ENCODE data around the gene FBXO21. TPM values are rescaled to one million over a fixed set of nuclear protein-coding genes. Genes with fewer than 3 reads are reported as not detected.

FBXO21 gene
- total and polyA plus RNA-seq, 2 experiments from 2014 or later = 46.3 to 84.2 TPM

DNA sequence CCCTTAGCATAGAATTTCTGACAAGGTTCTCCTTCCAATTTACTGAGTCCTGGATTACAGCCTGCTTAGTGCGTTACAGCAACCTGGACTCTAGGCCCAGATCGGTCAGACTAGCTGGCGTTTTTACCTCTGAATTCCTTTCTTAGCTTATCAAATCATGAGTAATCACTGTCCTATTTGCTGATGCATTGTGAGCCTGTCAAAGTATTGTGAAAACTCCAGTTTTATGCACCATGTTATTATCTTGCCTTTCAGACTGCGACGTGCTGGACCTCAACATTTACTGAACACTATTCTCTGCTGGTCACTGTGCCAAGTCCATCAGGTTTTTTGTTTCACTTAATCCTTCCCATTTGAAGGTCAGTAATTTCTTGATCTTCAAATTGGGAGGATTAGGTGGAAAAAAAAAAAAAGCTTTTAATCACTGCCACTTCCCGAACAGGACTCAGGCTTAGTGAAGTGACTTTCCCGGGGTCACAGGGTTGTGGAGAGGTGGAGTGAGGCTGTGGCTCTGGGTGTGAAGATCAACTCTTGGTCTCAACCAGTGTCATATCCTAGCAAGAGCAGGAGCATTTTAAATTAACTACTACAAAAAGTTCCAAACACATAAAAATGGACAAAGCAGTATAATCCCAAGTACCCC is 31.2 kb downstream of the FBXO21 start:
- H3K4me3 Mint-ChIP-seq = no peak overlapping the region
- peaks cover 8% of the 10 kb centered on the region; the same call in 1 of the 2 replicates for H4K20me1 ChIP-seq (replicated peaks; ENCODE audit: insufficient read depth)
- H3K4me3 ChIP-seq = no peak overlapping the region
- H3K36me3 ChIP-seq (ENCODE audit: insufficient read depth) = peaks cover 23% of the 10 kb centered on the region
- no peaks in the 10 kb centered on the region; the same call in 1 of the 2 replicates for H3K79me2 ChIP-seq (replicated peaks; ENCODE audit: insufficient read depth)
- H3K27ac Mint-ChIP-seq = no peak overlapping the region
- 0 out of 2 replicates have a peak, but pooled peaks cover 7% of the 10 kb centered on the region for H3F3A ChIP-seq (replicated peaks; ENCODE audit: low read depth)
- H3K27ac ChIP-seq (ENCODE audit: low read depth) = no peak overlapping the region
- TF ChIP-seq, protein P1, sequence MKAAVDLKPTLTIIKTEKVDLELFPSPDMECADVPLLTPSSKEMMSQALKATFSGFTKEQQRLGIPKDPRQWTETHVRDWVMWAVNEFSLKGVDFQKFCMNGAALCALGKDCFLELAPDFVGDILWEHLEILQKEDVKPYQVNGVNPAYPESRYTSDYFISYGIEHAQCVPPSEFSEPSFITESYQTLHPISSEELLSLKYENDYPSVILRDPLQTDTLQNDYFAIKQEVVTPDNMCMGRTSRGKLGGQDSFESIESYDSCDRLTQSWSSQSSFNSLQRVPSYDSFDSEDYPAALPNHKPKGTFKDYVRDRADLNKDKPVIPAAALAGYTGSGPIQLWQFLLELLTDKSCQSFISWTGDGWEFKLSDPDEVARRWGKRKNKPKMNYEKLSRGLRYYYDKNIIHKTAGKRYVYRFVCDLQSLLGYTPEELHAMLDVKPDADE (IDR thresholded peaks at IDR 0.05) = no peak
- TF ChIP-seq EZH2phosphoT487 (IDR thresholded peaks at IDR 0.05; ENCODE audit: unreplicated experiment) = no peak
- no peak for TF ChIP-seq POLR2AphosphoS5 (IDR thresholded peaks at IDR 0.05; ENCODE audit: low read depth)
- TF ChIP-seq, protein P2, sequence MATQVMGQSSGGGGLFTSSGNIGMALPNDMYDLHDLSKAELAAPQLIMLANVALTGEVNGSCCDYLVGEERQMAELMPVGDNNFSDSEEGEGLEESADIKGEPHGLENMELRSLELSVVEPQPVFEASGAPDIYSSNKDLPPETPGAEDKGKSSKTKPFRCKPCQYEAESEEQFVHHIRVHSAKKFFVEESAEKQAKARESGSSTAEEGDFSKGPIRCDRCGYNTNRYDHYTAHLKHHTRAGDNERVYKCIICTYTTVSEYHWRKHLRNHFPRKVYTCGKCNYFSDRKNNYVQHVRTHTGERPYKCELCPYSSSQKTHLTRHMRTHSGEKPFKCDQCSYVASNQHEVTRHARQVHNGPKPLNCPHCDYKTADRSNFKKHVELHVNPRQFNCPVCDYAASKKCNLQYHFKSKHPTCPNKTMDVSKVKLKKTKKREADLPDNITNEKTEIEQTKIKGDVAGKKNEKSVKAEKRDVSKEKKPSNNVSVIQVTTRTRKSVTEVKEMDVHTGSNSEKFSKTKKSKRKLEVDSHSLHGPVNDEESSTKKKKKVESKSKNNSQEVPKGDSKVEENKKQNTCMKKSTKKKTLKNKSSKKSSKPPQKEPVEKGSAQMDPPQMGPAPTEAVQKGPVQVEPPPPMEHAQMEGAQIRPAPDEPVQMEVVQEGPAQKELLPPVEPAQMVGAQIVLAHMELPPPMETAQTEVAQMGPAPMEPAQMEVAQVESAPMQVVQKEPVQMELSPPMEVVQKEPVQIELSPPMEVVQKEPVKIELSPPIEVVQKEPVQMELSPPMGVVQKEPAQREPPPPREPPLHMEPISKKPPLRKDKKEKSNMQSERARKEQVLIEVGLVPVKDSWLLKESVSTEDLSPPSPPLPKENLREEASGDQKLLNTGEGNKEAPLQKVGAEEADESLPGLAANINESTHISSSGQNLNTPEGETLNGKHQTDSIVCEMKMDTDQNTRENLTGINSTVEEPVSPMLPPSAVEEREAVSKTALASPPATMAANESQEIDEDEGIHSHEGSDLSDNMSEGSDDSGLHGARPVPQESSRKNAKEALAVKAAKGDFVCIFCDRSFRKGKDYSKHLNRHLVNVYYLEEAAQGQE (IDR thresholded peaks at IDR 0.05; ENCODE audit: unreplicated experiment) = no peak
- no peak for TF ChIP-seq ZNF331 (CRISPR knock-in tag; IDR thresholded peaks at IDR 0.05; ENCODE audit: low read depth)
- no peak for TF ChIP-seq JUNB (IDR thresholded peaks at IDR 0.05; ENCODE audit: unreplicated experiment)
- ATAC-seq (no peak), DNase-seq (ENCODE audit: low spot score) (no peak)
- H3K4me2 ChIP-seq = no peak overlapping the region
- no peaks in the 10 kb centered on the region; the same call in 1 of the 3 replicates for H3K4me1 Mint-ChIP-seq
- H3K27me3 Mint-ChIP-seq (ENCODE audit: insufficient read depth, low read depth, poor library complexity) = peaks cover 12% of the 10 kb centered on the region
- no peaks in the 10 kb centered on the region for H3K9me2 ChIP-seq (ENCODE audit: insufficient read depth)
- H3K4me1 ChIP-seq (ENCODE audit: insufficient read depth) = no peaks in the 10 kb centered on the region
- peaks cover 87% of the 10 kb centered on the region for H3K36me3 Mint-ChIP-seq (ENCODE audit: low read depth)
- no peaks in the 10 kb centered on the region for H3K27me3 ChIP-seq (ENCODE audit: insufficient read depth)
- H3K9me3 Mint-ChIP-seq = no peaks in the 10 kb centered on the region; the same call in 2 of the 3 replicates
- no peak overlapping the region for H2AFZ ChIP-seq

DNA sequence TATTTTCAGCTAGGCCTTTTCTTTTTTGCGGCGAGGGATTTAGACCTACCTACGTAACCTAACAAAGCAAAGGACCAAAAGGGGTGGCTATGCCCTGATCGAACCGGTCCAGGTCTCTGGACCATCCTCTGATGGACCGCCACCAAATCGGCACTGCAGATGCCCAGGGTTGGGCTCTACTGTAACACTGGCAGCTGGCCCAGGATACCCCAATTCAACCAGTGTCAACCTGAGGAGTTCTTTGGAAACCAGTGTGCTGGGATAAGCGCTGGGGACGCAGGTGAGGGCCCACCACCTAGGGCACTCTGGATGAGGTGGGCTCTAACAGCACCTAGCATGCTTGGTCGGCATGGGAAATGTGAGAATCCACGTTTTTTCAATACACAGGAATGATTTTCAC is 32.2 kb downstream of the FBXO21 start:
- Histone ChIP-seq H3F3A (replicated peaks; ENCODE audit: low read depth) (0 out of 2 replicates have a peak, but pooled peaks cover 7% of the 10 kb centered on the region), H3K4me1 (ENCODE audit: insufficient read depth) (no peaks in the 10 kb centered on the region), H2AFZ (no peak overlapping the region), H3K27ac (ENCODE audit: low read depth) (no peak overlapping the region), H3K4me2 (no peak overlapping the region), H3K4me3 (no peak overlapping the region), H3K27me3 (ENCODE audit: insufficient read depth) (no peaks in the 10 kb centered on the region), H4K20me1 (replicated peaks; ENCODE audit: insufficient read depth) (peaks cover 11% of the 10 kb centered on the region; the same call in 1 of the 2 replicates), H3K9me2 (ENCODE audit: insufficient read depth) (no peaks in the 10 kb centered on the region), H3K79me2 (replicated peaks; ENCODE audit: insufficient read depth) (no peaks in the 10 kb centered on the region; the same call in 1 of the 2 replicates), H3K36me3 (ENCODE audit: insufficient read depth) (peaks cover 28% of the 10 kb centered on the region)
- no peaks in the 10 kb centered on the region; the same call in 1 of the 3 replicates for H3K4me1 Mint-ChIP-seq
- no peaks in the 10 kb centered on the region; the same call in 2 of the 3 replicates for H3K9me3 Mint-ChIP-seq
- DNase-seq (ENCODE audit: low spot score) (no peak), ATAC-seq (no peak)
- peaks cover 12% of the 10 kb centered on the region for H3K27me3 Mint-ChIP-seq (ENCODE audit: insufficient read depth, low read depth, poor library complexity)
- peaks cover 89% of the 10 kb centered on the region for H3K36me3 Mint-ChIP-seq (ENCODE audit: low read depth)
- no peak overlapping the region for H3K27ac Mint-ChIP-seq
- H3K4me3 Mint-ChIP-seq = no peak overlapping the region
- TF ChIP-seq JUNB (IDR thresholded peaks at IDR 0.05; ENCODE audit: unreplicated experiment) (no peak), STAT1 (IDR thresholded peaks at IDR 0.05; ENCODE audit: unreplicated experiment) (no peak)
- TF ChIP-seq, protein P3, sequence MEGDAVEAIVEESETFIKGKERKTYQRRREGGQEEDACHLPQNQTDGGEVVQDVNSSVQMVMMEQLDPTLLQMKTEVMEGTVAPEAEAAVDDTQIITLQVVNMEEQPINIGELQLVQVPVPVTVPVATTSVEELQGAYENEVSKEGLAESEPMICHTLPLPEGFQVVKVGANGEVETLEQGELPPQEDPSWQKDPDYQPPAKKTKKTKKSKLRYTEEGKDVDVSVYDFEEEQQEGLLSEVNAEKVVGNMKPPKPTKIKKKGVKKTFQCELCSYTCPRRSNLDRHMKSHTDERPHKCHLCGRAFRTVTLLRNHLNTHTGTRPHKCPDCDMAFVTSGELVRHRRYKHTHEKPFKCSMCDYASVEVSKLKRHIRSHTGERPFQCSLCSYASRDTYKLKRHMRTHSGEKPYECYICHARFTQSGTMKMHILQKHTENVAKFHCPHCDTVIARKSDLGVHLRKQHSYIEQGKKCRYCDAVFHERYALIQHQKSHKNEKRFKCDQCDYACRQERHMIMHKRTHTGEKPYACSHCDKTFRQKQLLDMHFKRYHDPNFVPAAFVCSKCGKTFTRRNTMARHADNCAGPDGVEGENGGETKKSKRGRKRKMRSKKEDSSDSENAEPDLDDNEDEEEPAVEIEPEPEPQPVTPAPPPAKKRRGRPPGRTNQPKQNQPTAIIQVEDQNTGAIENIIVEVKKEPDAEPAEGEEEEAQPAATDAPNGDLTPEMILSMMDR (conservative IDR thresholded peaks at IDR 0.05; ENCODE audit: low read depth in 2 of 2) = no peak
- TF ChIP-seq, protein P1 (IDR thresholded peaks at IDR 0.05) = no peak
- TF ChIP-seq, protein P2 (IDR thresholded peaks at IDR 0.05; ENCODE audit: unreplicated experiment) = no peak
